Spleen (tissue), 7 donors: Measurements from ENCODE around the gene BCKDK.
A peak's percentile ranks its signal among the peaks of the same experiment; 100 is the strongest.

Experiments
- POLR2A ChIP-seq, 3 donors: fragments of 450-650 bp; IDR thresholded peaks; one replicate each; pipeline ENCODE4 v1.5.1; 2017; ENCODE audit warnings: antibody characterized with exemption in 3 of 3, mild to moderate bottlenecking in 1 of 3
- POLR2AphosphoS5 ChIP-seq, 3 donors: sonication (generic); formaldehyde crosslinking; IDR thresholded peaks; one replicate each; pipeline ENCODE4 v1.5.1; 2017; ENCODE audit warnings: antibody characterized with exemption in 3 of 3
- TF ChIP-seq, protein P1 (sequence below), 11 experiments: fragments of 200-600 bp in 7 of 11; fragments of 450-650 bp in 4 of 11; sonication (generic) in 4 of 11; IDR thresholded peaks in 8 of 11; conservative IDR thresholded peaks in 3 of 11; 1 replicate in 7 of 11; 2 replicates in 4 of 11; pipeline versions ENCODE4 v1.4.0 to v1.8.0; 2016 to 2021; ENCODE audit warnings: antibody characterized with exemption in 11 of 11, inconsistent platforms in 4 of 11, mild to moderate bottlenecking in 1 of 11
- donor health status: DM: no; HTN: no; CAD: no; lungs with moderate emphysema.
- donor health status: DM: no; HTN: no; CAD: no.
- donor health status: DM: no; HTN: no; CAD: no.

GRCh38 chr16:31132303-31132979 lies 24.3 kb downstream of the BCKDK start:
- TF ChIP-seq, protein P1, sequence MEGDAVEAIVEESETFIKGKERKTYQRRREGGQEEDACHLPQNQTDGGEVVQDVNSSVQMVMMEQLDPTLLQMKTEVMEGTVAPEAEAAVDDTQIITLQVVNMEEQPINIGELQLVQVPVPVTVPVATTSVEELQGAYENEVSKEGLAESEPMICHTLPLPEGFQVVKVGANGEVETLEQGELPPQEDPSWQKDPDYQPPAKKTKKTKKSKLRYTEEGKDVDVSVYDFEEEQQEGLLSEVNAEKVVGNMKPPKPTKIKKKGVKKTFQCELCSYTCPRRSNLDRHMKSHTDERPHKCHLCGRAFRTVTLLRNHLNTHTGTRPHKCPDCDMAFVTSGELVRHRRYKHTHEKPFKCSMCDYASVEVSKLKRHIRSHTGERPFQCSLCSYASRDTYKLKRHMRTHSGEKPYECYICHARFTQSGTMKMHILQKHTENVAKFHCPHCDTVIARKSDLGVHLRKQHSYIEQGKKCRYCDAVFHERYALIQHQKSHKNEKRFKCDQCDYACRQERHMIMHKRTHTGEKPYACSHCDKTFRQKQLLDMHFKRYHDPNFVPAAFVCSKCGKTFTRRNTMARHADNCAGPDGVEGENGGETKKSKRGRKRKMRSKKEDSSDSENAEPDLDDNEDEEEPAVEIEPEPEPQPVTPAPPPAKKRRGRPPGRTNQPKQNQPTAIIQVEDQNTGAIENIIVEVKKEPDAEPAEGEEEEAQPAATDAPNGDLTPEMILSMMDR (IDR thresholded peaks at IDR 0.05 in 8 of 11, conservative IDR thresholded peaks at IDR 0.05 in 3 of 11) = no peak
- TF ChIP-seq POLR2A (IDR thresholded peaks at IDR 0.05) (no peak), POLR2AphosphoS5 (IDR thresholded peaks at IDR 0.05) (peak in 2 of 3 donors; percentile 9 to 40)
